ENCODE data around the gene ASTL. TPM values are rescaled to one million over a fixed set of nuclear protein-coding genes. Genes with fewer than 3 reads are reported as not detected.

The ASTL gene
- total and polyA plus RNA-seq, 2 of the 13 experiments (the other 11 are each of a cell fraction or from before 2014, with no cell fraction given) = not detected

GRCh38 chr2:96107708-96108065 is 30.6 kb downstream of the ASTL start:
- intact Hi-C loops (cut with micrococcal nuclease; ENCODE audit: unreplicated experiment) = no loop called here

More at GRCh38 chr2:96107708-96108065, 30.6 kb downstream of the ASTL start:
- Histone ChIP-seq H3K36me3 (replicated peaks in 1 of 2; ENCODE audit: control insufficient read depth in 1 of 2, insufficient read depth in 2 of 2, low read length in 2 of 2) (no peaks in the 10 kb centered on the region), H3K27ac (ENCODE audit: extremely low read length, insufficient read depth, low read length) (no peak overlapping the region), H3K4me1 (ENCODE audit: insufficient read depth, low read length) (peaks cover 30% of the 10 kb centered on the region), H3K4me2 (ENCODE audit: low read depth, low read length) (no peak overlapping the region), H3K4me3 (replicated peaks in 1 of 3; ENCODE audit: insufficient read depth in 1 of 3, low read depth in 2 of 3, low read length in 3 of 3) (no peak overlapping the region), H3K27me3 (ENCODE audit: control insufficient read depth in 1 of 2, insufficient read depth in 2 of 2, low read length in 2 of 2) (peaks cover 5 to 11% of the 10 kb centered on the region in 2 experiments; a peak in 2 of 5 replicates), H2AFZ (ENCODE audit: low read length) (no peak overlapping the region), H3K9ac (ENCODE audit: insufficient read depth, low read depth, low read length) (no peak overlapping the region), H4K20me1 (ENCODE audit: insufficient read depth, low read length) (no peaks in the 10 kb centered on the region), H3K79me2 (ENCODE audit: insufficient read depth, low read length) (no peaks in the 10 kb centered on the region), H3K9me3 (ENCODE audit: low read length) (no peaks in the 10 kb centered on the region)
- TF ChIP-seq KMT2B (CRISPR knock-in tag; IDR thresholded peaks at IDR 0.05) = no peak
- TF ChIP-seq RFX5 (IDR thresholded peaks at IDR 0.05; ENCODE audit: low read depth, low read length) = no peak
- no peak for TF ChIP-seq HDAC2 (CRISPR knock-in tag; IDR thresholded peaks at IDR 0.05)
- no peak for TF ChIP-seq NR3C1 (CRISPR knock-in tag; IDR thresholded peaks at IDR 0.05)
- no peak for TF ChIP-seq ZFP62 (CRISPR knock-in tag; IDR thresholded peaks at IDR 0.05)
- TF ChIP-seq IRX3 (CRISPR knock-in tag; IDR thresholded peaks at IDR 0.05; ENCODE audit: borderline replicate concordance, low read depth) = no peak
- no peak for TF ChIP-seq ZNF101 (CRISPR knock-in tag; IDR thresholded peaks at IDR 0.05; ENCODE audit: borderline replicate concordance, low read depth)
- TF ChIP-seq, protein P1, sequence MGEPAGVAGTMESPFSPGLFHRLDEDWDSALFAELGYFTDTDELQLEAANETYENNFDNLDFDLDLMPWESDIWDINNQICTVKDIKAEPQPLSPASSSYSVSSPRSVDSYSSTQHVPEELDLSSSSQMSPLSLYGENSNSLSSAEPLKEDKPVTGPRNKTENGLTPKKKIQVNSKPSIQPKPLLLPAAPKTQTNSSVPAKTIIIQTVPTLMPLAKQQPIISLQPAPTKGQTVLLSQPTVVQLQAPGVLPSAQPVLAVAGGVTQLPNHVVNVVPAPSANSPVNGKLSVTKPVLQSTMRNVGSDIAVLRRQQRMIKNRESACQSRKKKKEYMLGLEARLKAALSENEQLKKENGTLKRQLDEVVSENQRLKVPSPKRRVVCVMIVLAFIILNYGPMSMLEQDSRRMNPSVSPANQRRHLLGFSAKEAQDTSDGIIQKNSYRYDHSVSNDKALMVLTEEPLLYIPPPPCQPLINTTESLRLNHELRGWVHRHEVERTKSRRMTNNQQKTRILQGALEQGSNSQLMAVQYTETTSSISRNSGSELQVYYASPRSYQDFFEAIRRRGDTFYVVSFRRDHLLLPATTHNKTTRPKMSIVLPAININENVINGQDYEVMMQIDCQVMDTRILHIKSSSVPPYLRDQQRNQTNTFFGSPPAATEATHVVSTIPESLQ (CRISPR knock-in tag; conservative IDR thresholded peaks at IDR 0.05) = no peak
- TF ChIP-seq ZNF839 (CRISPR knock-in tag; IDR thresholded peaks at IDR 0.05; ENCODE audit: borderline replicate concordance) = no peak
- no peak for TF ChIP-seq ZNF609 (CRISPR knock-in tag; IDR thresholded peaks at IDR 0.05; ENCODE audit: borderline replicate concordance)
- no peak for TF ChIP-seq ZFP91 (CRISPR knock-in tag; IDR thresholded peaks at IDR 0.05; ENCODE audit: borderline replicate concordance)
- TF ChIP-seq ZNF710 (CRISPR knock-in tag; IDR thresholded peaks at IDR 0.05; ENCODE audit: borderline replicate concordance) = no peak
- no peak for TF ChIP-seq IRF9 (CRISPR knock-in tag; IDR thresholded peaks at IDR 0.05; ENCODE audit: borderline replicate concordance)
- no TSS peak for BruUV-seq (replicated peaks)
- no peak for DNase-seq (ENCODE audit: low spot score)
- in situ Hi-C loops (cut with HindIII; ENCODE audit: extremely low pct_ligation_motif_present, low pct_unique_long_range_greater_than_20kb) = loop anchor here (25.0 kb wide), 2 partner anchors 95 to 270 kb away; no protein-coding TSS in a partner anchor
- ChIA-PET POLR2A (no interaction called here), CTCF (ENCODE audit: low intra/inter-chr PET ratio, low total read pairs) (interaction anchor here (1.2 kb wide), 1 partner anchor 10 kb away, joined by 3 read pairs; no protein-coding TSS in a partner anchor)
- 32% methylated on average over 3 of the region's 3 CpGs for WGBS (ENCODE audit: low lambda C conversion rate)
- no peak for FAIRE-seq
- ATAC-seq = no peak
